GM18508 (cell line): Measurements from ENCODE around the gene DRICH1.
"Not testable (repeated sequence)": the region's sequence is repeated elsewhere in the genome, so short reads cannot be mapped to it uniquely, and the experiment has no call there.

Source experiments
- ATAC-seq: cut with Tn5 transposase; IDR thresholded peaks from one replicate; pipeline ENCODE4 v1.9.1; 2021; ENCODE audit warnings: moderate number of reproducible peaks; ENCODE audit not compliant: insufficient read depth, unreplicated experiment

Gene DRICH1

DNA sequence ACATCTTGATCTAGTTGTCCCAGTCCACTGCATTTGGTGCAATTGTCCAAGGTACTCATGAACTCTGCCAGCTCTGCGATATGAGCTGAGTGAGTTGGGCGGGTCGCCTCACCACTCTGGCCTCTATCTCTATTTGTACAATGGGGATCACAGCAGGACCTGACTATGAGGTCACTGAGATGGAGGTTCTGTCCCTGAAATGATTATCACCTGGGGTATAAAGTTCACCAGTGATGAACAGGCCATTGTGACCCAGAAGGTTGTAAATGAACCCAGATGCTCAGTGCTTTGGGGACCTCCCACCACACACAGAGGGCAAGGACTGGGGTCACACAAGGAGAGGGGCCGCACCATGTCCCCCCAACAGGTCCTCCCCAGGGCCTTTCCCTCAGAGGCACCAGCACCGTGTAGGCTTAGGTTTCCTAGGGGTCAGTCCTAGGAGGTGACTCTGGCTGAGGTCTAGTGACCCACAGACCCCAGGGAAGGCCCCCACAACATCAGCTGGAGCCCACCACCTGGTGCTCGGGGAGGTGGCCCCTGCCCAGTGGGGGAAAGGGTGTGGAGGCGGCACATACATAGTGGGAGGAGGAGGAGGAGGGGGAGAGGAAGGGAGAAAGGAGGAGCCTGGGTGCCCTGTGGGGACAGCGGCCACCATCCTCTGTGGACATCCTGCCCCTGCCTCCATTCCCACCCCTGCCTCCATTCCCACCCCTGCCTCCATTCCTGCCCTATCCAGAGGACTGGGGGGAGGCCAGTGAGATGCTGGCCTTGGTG is 27.0 kb downstream of the DRICH1 start:
- no peak for ATAC-seq

DNA sequence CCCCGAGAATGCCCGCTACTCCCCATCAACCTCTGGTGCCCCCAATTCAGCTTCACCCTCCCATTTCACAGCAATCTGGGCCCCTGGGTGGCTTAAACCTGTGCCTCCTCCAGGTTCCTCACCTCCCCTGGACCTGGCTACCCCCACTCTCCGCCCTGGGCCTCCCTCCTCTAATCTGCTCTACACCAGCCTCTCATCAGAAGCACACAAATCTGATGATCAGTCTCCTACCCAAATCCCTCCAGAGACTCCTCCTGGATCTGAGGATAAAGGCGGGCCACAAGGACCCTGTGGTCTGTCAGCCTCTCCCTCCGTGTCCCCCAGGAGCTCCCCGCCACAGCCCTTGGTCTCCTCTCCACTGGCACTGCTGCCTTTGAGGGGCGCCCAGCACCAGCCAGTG is 28.9 kb downstream of the DRICH1 start:
- no peak for ATAC-seq

DNA sequence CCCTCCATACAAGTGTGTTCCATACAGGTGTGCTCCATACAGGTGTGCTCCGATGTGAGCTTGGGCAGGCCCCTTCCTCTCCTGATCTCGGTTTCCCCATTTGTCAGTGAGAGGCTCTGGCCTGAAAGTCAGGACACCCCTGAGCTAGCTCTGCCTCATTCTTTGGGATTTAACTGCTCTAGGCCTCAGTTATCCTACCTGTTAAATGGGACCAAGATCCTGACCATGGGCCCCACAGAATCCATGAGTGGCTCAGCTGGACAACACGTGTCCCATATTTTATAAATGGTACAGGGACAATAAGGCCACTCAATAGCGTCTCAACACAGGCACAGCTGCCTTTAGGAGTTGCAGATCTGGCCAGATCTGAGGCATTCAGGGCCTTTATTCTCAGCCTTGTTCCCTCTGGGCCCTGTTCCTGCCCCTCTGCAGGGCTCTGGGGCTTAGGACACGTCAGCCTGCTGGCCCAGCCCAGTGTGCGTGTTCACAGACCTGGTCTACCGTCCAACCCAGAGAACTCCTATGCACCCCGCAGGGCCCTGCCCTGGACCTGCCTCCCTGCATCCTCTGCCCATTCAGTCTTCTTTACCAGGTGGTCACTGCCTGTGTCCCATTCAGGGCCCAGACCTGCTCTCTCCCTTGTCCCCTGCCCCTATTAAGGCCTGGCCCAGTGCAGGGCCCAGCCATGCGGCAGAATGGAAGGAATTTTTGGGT is 33.2 kb downstream of the DRICH1 start:
- no peak for ATAC-seq

DNA sequence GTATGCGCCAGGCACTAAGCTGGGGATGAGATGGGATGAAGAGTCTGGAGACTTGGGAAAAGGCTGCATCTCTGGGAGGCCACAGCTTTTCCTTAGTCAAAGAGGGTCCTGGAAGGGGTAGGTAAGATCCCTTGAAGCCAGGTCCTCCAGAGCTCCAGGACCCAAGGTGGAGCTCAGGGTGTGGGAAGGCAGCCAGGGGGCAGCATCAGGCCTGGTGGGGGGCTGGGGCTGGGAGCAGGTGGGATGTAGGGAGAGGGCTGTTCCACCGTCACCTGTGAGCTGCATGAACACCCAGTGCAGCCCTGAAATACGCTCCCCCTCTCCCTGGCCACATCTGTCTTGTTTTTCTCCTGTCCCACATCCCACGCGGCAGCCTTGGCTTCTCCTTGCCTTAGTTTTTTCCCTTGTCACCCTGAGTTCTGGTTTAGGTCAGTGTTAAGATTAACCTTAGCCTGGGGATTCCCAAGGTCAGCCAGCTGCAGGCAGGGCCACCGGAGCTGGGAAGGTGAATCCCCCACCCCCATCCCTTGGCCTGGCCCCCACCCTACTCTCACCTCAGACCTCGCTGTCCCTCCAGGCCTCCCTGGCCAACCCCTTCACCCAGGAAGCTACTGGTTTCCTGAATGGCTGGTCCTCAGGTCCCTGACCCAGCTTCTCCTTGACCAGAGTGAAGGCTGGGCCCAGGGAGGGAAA is 34.4 kb downstream of the DRICH1 start:
- ATAC-seq = not testable (repeated sequence)

DNA sequence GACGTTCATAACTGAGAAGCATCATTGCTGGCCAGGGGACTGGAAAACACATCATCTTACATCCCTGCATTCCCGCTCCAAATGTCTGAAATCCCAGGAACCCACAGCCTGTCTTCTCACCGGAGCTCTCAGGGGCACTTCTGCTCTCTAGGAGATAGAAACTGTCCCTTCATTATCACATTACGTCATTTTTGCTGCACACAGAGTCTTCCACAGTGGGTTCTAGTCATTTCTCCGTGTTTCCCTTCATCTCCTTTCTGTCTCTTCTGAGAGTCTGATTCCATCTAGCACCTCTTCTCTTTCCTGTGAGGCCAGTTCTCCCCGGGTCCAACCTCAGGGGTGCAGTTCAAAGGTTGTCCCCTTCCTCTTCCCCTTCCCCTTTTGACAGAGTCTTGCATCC is 36.2 kb downstream of the DRICH1 start:
- not testable (repeated sequence) for ATAC-seq

DNA sequence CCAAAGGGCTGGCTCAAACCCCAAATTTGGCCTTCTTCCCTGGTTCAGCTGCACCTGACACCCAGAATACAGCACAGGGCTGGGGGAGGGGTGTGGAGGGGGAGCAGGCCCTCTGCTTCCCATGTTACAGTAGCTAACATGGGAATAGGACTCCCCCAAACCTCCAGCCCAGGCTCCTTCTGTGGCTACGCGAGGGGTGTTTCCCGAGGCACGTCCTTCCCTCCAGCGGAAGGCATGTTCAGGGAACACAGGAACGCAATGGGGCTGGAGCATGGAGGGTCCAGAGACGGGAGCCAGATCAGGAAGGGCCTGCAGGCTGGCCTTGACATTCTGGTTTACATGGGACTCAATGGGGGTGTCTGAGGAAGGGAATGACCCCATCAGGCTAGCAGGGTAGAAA is 40.3 kb downstream of the DRICH1 start:
- no peak for ATAC-seq

DNA sequence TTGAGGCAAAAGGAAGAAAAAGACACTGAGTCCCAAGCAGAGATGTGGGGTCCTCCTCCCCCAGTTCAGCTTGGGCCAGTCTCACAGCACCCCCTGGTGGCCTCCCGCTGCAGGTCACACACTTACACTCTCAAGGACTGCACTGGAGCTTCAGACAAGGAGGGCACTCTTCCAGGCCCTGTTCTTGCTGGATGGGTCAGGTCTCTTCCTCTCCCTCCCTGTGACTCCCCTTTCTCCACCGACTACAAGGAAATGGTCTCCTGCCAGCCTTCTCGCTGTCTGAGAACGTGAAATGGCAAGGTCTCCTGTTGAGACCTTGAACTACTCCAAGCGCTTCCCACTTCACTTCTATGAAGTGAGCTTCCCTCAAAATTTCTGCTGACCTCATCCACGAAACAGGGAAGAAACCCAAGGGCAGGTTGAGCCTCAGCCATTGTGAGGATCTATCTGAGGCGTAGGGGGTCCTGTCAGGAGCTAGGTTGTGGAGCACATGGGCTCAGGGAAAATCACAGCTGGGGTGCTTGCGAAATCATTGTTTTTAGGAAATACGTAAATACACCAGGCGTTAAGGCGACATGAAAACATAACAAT is 40.8 kb downstream of the DRICH1 start:
- no peak for ATAC-seq

DNA sequence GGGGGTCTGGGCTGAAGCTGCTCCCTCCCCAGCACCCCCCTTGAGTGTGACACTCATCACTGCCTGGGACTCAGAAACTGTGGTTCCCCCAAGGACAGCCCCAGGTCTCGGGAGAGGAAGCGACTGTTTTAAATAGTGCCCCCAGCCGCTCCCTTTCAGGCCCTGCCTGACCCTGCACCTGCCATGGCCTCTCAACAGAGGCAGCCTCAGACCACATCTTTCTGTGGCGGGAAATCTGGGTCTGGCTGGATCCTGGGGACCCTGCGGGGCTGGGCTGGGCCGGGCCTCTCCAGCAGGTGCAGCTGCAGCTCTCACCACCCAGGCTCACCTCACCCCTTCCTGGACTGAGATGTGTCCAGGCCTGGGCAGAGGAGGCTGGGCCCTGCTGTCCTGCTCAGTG is 48.3 kb downstream of the DRICH1 start:
- ATAC-seq = no peak

DNA sequence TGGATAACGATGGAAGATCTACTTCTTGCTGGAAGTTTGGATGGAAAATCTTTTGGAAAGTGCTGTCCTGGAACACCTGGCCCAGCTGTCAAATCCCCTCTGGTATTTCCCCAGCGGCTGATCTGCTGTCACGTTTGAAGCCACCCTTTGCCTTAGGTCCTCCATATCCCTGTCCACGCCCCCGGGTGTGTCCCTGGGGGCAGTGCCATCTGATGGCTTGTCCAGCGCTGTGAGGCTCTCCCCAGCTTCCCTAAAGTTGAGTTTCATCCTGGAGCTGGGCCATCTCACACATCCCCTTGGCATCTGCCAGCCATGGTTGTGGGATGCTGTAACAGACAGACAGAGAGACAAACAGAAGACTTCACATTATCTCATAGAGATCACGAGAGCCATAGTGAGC is 49.0 kb downstream of the DRICH1 start:
- ATAC-seq = no peak

DNA sequence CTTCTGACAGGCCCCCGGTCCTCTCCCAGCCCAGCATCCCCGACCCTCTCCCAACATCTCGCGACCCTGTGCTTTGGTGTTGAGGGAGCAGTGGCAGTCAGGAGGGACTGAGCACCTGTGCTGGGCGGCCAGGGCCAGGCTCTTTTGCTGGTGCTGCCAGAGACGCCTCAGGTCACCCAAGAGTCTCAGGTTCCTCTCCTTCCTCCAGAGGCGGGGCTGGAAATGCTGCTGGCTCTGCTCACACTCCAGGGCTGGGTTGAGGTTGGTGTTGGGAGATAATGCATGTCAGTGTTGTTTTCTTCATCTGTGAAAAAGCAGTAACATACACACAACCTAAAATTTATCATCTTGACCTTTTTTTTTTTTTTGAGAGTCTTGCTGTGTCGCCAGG is 50.9 kb downstream of the DRICH1 start:
- no peak for ATAC-seq

DNA sequence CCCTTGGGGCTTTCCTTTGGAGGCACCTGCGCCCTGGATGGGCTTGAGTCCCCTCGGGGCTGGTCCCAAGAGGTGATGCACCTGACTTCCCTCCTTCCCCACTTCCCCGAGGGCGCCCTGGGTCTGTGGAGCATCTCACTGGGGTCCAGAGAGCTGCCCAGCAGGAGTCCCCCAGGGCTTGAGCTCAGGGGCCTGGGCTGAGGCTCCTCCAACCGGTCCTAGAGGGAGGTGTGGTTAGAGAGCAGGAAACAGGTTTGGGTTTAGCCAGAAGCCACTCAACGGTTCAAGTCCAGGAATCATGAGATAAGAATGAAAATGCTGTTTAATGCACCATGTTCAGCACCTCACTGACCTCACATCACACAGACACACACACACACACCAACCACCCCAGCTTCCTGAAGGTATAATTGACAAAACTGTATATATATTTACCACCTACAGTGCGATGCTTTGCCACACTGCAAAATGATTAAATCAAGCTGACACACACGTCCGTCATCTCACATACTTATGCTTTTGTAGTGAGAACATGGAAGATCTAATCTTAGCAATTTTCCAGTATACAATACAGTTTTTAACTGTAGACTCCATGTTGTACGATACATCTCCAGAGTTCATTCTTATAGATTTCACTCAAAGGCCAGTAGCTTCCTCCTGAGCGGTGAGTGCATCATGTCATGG is 51.4 kb downstream of the DRICH1 start:
- ATAC-seq = no peak

DNA sequence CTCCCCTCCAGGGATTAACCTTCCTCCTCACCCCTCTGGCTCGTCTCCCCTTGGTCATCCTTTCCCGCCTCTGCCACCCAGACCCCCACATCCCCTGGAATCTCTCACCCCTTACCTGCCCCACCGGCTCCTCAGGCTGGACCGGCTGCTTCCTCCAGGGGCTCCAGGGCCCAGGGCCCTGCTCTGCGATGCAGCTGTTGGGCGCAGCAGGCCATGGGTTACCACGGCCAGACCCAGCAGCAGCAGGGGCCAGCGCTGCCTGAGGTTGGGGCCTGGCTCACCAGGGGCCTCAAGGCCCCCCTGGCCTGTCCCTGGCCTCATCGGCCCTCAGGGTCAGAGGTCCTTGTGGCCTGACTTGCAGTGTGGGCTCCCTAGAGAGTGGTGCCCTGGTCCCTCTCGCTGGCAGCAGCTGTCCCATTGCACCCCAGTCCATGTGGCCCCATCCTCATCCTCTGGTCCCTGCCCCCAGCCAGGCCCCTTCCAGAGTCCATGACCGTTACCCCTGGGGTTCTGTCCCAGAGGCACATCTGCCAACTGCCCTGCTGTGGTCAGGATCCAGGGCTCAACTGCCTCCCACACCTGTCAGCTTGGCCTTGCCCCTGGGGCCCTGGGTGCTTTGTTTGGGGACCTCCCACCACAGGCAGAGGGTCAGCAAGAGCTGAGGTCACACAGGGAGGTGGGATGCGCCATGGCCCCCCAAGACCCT is 52.1 kb downstream of the DRICH1 start, which contains the start of gene IGLL1:
Gene IGLL1 (minus strand): TSS at position 421 of the 706 bp plus-strand sequence. CDS start 100 bp downstream, at position 321.
- ATAC-seq = no peak

DNA sequence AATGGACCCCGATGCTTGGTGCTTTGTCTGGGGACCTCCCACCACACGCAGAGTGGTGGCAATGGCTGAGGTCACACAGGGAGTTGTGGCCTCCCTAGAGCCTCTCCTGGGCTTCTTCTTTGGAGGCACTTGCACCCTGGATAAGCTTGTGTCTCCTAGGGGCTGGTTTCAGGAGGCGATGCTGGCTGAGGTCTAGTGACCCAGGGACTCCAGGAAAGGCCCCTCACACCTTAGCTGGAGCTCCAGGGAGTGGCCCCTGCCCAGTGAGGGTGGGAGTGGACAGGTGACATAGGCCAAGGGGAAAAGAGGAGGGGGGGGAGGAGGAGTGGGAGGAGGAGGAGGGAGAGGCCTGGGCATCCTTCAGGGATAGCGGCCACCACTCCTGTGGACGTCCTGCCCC is 52.8 kb downstream of the DRICH1 start:
- ATAC-seq = no peak

DNA sequence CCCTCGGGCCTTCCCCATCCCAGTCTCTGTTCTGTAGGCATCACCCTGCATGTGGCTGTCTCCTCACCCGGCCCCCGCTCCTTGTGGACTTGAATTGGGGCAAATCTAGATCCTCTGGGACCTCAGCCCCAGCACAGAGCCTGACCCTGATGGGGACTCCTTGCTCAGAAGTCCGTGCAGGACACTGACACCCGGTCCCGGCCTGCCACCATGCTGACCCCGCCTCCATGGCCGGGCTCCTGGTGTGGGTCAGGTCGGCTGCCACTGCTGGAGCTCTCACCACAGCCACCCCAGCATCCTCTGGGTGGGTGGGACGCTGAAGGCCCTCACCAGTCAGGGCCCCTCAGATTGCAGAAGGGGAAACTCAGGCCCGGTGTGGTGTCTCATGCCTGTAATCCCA is 53.8 kb downstream of the DRICH1 start:
- ATAC-seq = no peak

DNA sequence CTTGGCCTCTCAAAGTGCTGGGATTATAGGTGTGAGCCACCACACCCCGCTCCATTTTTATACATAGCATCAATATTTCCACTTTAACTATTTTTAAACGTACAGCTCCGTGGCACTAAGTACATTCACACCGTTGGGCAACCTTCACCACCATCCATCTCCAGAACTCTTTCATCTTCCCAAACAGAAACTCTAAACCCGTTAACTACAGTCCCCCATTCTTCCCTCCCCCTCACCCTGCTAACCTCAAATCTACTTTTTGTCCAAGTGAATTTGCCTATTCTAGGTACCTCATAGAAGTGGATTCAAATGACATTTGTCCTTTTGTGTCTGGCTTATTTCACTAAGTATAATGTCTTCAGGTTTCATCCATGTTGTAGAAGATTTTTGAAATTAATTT is 55.4 kb downstream of the DRICH1 start:
- no peak for ATAC-seq

DNA sequence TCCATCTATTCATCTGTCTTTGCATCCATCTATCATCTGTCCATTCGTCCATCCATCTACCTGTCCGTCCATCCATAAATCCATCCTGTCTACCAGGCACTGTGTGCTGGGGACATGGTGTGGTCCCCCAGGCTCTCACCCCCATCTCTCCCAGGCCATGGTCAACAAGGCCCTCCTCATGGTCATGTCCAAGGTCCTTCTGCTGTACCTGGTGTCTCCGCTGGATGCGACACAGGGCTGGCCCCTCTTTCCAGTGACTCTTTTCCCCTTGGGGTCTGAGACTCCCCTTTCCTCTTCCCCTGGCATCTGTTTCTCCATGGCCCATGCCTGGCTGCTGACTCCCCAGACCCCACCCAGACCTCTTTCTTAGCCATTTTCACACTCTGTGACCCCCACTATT is 56.5 kb downstream of the DRICH1 start:
- ATAC-seq = no peak

DNA sequence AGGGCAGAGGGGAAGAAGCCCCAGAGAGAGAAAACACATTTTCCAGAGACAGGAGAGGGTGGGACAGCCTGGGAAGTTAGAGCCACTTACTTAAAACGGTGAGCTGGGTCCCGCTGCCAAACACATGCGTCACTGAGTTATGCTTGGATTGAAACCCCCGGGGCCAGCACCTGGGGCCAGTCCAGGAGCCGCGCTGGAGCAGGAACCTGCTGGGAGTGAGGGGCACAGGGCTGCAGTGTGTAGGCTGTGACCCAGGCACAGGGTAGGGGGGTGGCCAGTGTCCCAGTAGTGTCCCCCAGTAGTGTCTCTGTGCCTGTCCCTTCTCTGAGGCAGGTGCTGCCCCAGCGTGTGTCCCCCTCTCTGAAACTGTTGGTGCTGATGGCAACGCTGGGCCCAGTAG is 57.2 kb downstream of the DRICH1 start:
- ATAC-seq = no peak

DNA sequence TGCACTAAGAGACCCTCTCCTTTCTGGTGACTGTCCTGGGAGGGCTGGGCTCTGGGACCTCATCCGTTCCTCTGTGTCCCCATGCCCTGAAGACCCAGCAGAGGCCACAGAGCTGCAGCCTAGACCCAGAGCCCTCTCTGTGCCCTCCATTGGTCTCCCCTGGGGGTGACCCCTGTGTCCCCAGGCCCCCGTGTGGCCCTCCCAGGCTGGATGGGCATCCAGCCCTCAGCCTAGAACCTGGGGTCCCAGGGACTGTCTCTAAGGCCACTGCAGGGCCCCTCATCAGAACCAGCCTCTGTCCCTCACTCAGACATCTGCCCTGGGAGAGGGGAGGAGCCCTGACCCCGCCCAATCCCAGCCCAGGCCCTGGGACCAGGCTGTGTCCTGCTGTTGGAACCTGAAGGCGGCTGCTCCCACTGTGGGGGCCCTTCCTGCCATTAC is 57.7 kb downstream of the DRICH1 start:
- ATAC-seq = no peak

DNA sequence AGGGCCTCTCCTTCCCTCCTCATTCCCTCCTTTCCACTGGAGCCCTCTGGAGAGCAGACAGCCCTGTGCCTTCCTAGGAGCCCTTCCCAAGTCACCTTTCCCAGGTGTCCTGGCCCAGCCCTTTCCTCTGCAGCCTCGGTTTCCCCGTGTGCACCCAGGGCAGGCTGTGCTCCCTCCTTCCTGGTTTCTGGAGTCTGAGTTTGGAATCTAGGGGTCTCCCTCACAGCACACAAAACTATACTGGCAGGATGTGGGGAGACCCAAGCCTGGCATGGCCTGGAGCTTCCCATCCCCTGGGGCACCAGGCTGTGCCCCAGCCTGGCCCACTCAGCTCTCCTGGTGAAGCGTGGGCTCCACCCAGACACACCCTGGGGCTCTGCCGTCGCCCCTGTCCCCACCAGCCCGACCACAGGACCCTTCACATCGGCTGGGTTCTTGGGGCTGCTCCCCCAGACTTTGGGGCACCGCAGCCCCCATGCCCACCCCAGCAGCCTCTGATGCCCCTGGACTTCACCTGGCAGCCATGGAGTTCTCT is 58.4 kb downstream of the DRICH1 start:
- ATAC-seq = not testable (repeated sequence)
